ENCODE results near the gene GSAP.

The GSAP gene

GRCh38 chr7:77438131-77438530 is 22.0 kb upstream of the GSAP start:
- no peak for DNase-seq

- DNase-seq = peak; percentile 55
These were observed 18.6 kb upstream of the GSAP start for GRCh38 chr7:77434570-77435275.

- no peak for DNase-seq
These were observed 17.8 kb upstream of the GSAP start for GRCh38 chr7:77433901-77434300.

GRCh38 chr7:77430927-77431326 is 14.8 kb upstream of the GSAP start:
- DNase-seq = no peak

GRCh38 chr7:77428777-77429231 is 12.7 kb upstream of the GSAP start:
- DNase-seq = no peak

- peak; percentile 80 for DNase-seq
These were observed 12.0 kb upstream of the GSAP start for GRCh38 chr7:77427996-77428603.

GRCh38 chr7:77426521-77427051 is 10.4 kb upstream of the GSAP start:
- DNase-seq = peak; percentile 55

- DNase-seq = no peak
These were observed 9.9 kb upstream of the GSAP start for GRCh38 chr7:77426052-77426404.

GRCh38 chr7:77425101-77426051 is 9.2 kb upstream of the GSAP start:
- peak; percentile 68 for DNase-seq

GRCh38 chr7:77422500-77422899 is 6.4 kb upstream of the GSAP start:
- no peak for DNase-seq

GRCh38 chr7:77420986-77421672 is 5.0 kb upstream of the GSAP start:
- no peak for DNase-seq

GRCh38 chr7:77420438-77420837 is 4.3 kb upstream of the GSAP start:
- no peak for DNase-seq

GRCh38 chr7:77419102-77419501 is 3.0 kb upstream of the GSAP start:
- DNase-seq = no peak

GRCh38 chr7:77417801-77418200 is 1.7 kb upstream of the GSAP start:
- DNase-seq = no peak

- DNase-seq = no peak
These were observed 647 bp upstream of the GSAP start for GRCh38 chr7:77416621-77417371.

GRCh38 chr7:77415476-77415822 is 700 bp downstream of the GSAP start:
- no peak for DNase-seq

GRCh38 chr7:77413861-77414424 is 2.2 kb downstream of the GSAP start:
- no peak for DNase-seq

GRCh38 chr7:77413128-77413527 is 3.0 kb downstream of the GSAP start:
- DNase-seq = no peak

- peak; percentile 66 for DNase-seq
These were observed 6.2 kb downstream of the GSAP start for GRCh38 chr7:77409739-77410547.

- DNase-seq = peak; percentile 54
These were observed 7.0 kb downstream of the GSAP start for GRCh38 chr7:77409005-77409738.

Data from fibroblast of skin of right biceps (primary cell).